Mesothelial cell of epicardium (in vitro differentiated cells): ENCODE results near the gene WDR72. TPM values are rescaled to one million over a fixed set of nuclear protein-coding genes. Genes with fewer than 3 reads are reported as not detected.

Experiments
- total RNA-seq: library from RNA; stranded (reverse); gene quantifications from 3 replicates; pipeline ENCODE4 v1.2.1, GENCODE V29; 2021

WDR72 gene
- total RNA-seq, 1 donor from 2014 or later: 0.25 TPM

Other genes starting within 250 kb of the WDR72 start
- gene UNC13C, start 218.8 kb upstream of the WDR72 start, total RNA-seq: 2.7 to 2.8 TPM (median 2.7 TPM) in 3 replicates